Measurements from ENCODE around the gene SPTSSB.

SPTSSB gene

GRCh38 chr3:161350916-161351315, 20.4 kb downstream of the SPTSSB start:
- no peaks in the 10 kb centered on the region for H3K36me3 ChIP-seq (ENCODE audit: control insufficient read depth, low read depth, low read length)
- H3K27ac ChIP-seq (ENCODE audit: low read length) = no peak overlapping the region
- H3K9ac ChIP-seq (ENCODE audit: low read length) = no peak overlapping the region

GRCh38 chr3:161349529-161350312, 21.6 kb downstream of the SPTSSB start:
- no peak overlapping the region for H3K9ac ChIP-seq (ENCODE audit: low read length)
- no peak overlapping the region for H3K27ac ChIP-seq (ENCODE audit: low read length)
- no peaks in the 10 kb centered on the region for H3K27me3 ChIP-seq (ENCODE audit: control insufficient read depth, insufficient read depth, low read length)
- no peak overlapping the region for H3K4me3 ChIP-seq (ENCODE audit: low read length)
- H3K36me3 ChIP-seq (ENCODE audit: control insufficient read depth, low read depth, low read length) = no peaks in the 10 kb centered on the region
- H3K9me3 ChIP-seq (ENCODE audit: control insufficient read depth, low read depth, low read length) = no peaks in the 10 kb centered on the region
- H3K4me1 ChIP-seq (ENCODE audit: control insufficient read depth, low read depth, low read length) = no peaks in the 10 kb centered on the region

More at GRCh38 chr3:161350916-161351315, 20.4 kb downstream of the SPTSSB start:
- H3K4me3 ChIP-seq (ENCODE audit: low read length) = no peak overlapping the region
- no peaks in the 10 kb centered on the region for H3K27me3 ChIP-seq (ENCODE audit: control insufficient read depth, insufficient read depth, low read length)
- no peaks in the 10 kb centered on the region for H3K4me1 ChIP-seq (ENCODE audit: control insufficient read depth, low read depth, low read length)
- H3K9me3 ChIP-seq (ENCODE audit: control insufficient read depth, low read depth, low read length) = no peaks in the 10 kb centered on the region

GRCh38 chr3:161348796-161349400, 22.4 kb downstream of the SPTSSB start:
- no peak overlapping the region for H3K27ac ChIP-seq (ENCODE audit: low read length)
- H3K9ac ChIP-seq (ENCODE audit: low read length) = no peak overlapping the region
- no peak overlapping the region for H3K4me3 ChIP-seq (ENCODE audit: low read length)
- no peaks in the 10 kb centered on the region for H3K27me3 ChIP-seq (ENCODE audit: control insufficient read depth, insufficient read depth, low read length)
- no peaks in the 10 kb centered on the region for H3K36me3 ChIP-seq (ENCODE audit: control insufficient read depth, low read depth, low read length)
- H3K9me3 ChIP-seq (ENCODE audit: control insufficient read depth, low read depth, low read length) = no peaks in the 10 kb centered on the region
- H3K4me1 ChIP-seq (ENCODE audit: control insufficient read depth, low read depth, low read length) = no peaks in the 10 kb centered on the region

- no peaks in the 10 kb centered on the region for H3K9me3 ChIP-seq (ENCODE audit: control insufficient read depth, low read depth, low read length)
- H3K27ac ChIP-seq (ENCODE audit: low read length) = no peak overlapping the region
- no peak overlapping the region for H3K4me3 ChIP-seq (ENCODE audit: low read length)
- no peaks in the 10 kb centered on the region for H3K27me3 ChIP-seq (ENCODE audit: control insufficient read depth, insufficient read depth, low read length)
- no peaks in the 10 kb centered on the region for H3K4me1 ChIP-seq (ENCODE audit: control insufficient read depth, low read depth, low read length)
- H3K9ac ChIP-seq (ENCODE audit: low read length) = no peak overlapping the region
- H3K36me3 ChIP-seq (ENCODE audit: control insufficient read depth, low read depth, low read length) = no peaks in the 10 kb centered on the region
Observed at GRCh38 chr3:161347726-161348125, 23.6 kb downstream of the SPTSSB start.

- Histone ChIP-seq H3K9ac (ENCODE audit: low read length) (no peak overlapping the region), H3K9me3 (ENCODE audit: control insufficient read depth, low read depth, low read length) (no peaks in the 10 kb centered on the region), H3K4me3 (ENCODE audit: low read length) (no peak overlapping the region), H3K27ac (ENCODE audit: low read length) (no peak overlapping the region), H3K27me3 (ENCODE audit: control insufficient read depth, insufficient read depth, low read length) (no peaks in the 10 kb centered on the region), H3K36me3 (ENCODE audit: control insufficient read depth, low read depth, low read length) (no peaks in the 10 kb centered on the region), H3K4me1 (ENCODE audit: control insufficient read depth, low read depth, low read length) (no peaks in the 10 kb centered on the region)
Observed at GRCh38 chr3:161345023-161345422, 26.3 kb downstream of the SPTSSB start.

- H3K9me3 ChIP-seq (ENCODE audit: control insufficient read depth, low read depth, low read length) = no peaks in the 10 kb centered on the region
- H3K27me3 ChIP-seq (ENCODE audit: control insufficient read depth, insufficient read depth, low read length) = no peaks in the 10 kb centered on the region
- no peak overlapping the region for H3K27ac ChIP-seq (ENCODE audit: low read length)
- H3K4me3 ChIP-seq (ENCODE audit: low read length) = no peak overlapping the region
- H3K4me1 ChIP-seq (ENCODE audit: control insufficient read depth, low read depth, low read length) = no peaks in the 10 kb centered on the region
- no peaks in the 10 kb centered on the region for H3K36me3 ChIP-seq (ENCODE audit: control insufficient read depth, low read depth, low read length)
- no peak overlapping the region for H3K9ac ChIP-seq (ENCODE audit: low read length)
Observed at GRCh38 chr3:161343986-161344385, 27.3 kb downstream of the SPTSSB start.

GRCh38 chr3:161343540-161343939, 27.8 kb downstream of the SPTSSB start:
- H3K27ac ChIP-seq (ENCODE audit: low read length) = no peak overlapping the region
- no peak overlapping the region for H3K4me3 ChIP-seq (ENCODE audit: low read length)
- H3K27me3 ChIP-seq (ENCODE audit: control insufficient read depth, insufficient read depth, low read length) = no peaks in the 10 kb centered on the region
- no peaks in the 10 kb centered on the region for H3K4me1 ChIP-seq (ENCODE audit: control insufficient read depth, low read depth, low read length)
- no peaks in the 10 kb centered on the region for H3K36me3 ChIP-seq (ENCODE audit: control insufficient read depth, low read depth, low read length)
- H3K9me3 ChIP-seq (ENCODE audit: control insufficient read depth, low read depth, low read length) = no peaks in the 10 kb centered on the region
- H3K9ac ChIP-seq (ENCODE audit: low read length) = no peak overlapping the region

GRCh38 chr3:161342629-161343028, 28.7 kb downstream of the SPTSSB start:
- Histone ChIP-seq H3K27ac (ENCODE audit: low read length) (no peak overlapping the region), H3K4me3 (ENCODE audit: low read length) (no peak overlapping the region), H3K9ac (ENCODE audit: low read length) (no peak overlapping the region), H3K4me1 (ENCODE audit: control insufficient read depth, low read depth, low read length) (no peaks in the 10 kb centered on the region), H3K27me3 (ENCODE audit: control insufficient read depth, insufficient read depth, low read length) (no peaks in the 10 kb centered on the region), H3K36me3 (ENCODE audit: control insufficient read depth, low read depth, low read length) (no peaks in the 10 kb centered on the region), H3K9me3 (ENCODE audit: control insufficient read depth, low read depth, low read length) (no peaks in the 10 kb centered on the region)

- no peaks in the 10 kb centered on the region for H3K36me3 ChIP-seq (ENCODE audit: control insufficient read depth, low read depth, low read length)
- no peaks in the 10 kb centered on the region for H3K4me1 ChIP-seq (ENCODE audit: control insufficient read depth, low read depth, low read length)
- H3K9ac ChIP-seq (ENCODE audit: low read length) = no peak overlapping the region
- no peaks in the 10 kb centered on the region for H3K27me3 ChIP-seq (ENCODE audit: control insufficient read depth, insufficient read depth, low read length)
- H3K4me3 ChIP-seq (ENCODE audit: low read length) = no peak overlapping the region
- H3K9me3 ChIP-seq (ENCODE audit: control insufficient read depth, low read depth, low read length) = no peaks in the 10 kb centered on the region
- no peak overlapping the region for H3K27ac ChIP-seq (ENCODE audit: low read length)
Observed at GRCh38 chr3:161339517-161340500, 31.5 kb downstream of the SPTSSB start.

GRCh38 chr3:161337311-161337710, 34.0 kb downstream of the SPTSSB start:
- no peaks in the 10 kb centered on the region for H3K9me3 ChIP-seq (ENCODE audit: control insufficient read depth, low read depth, low read length)
- H3K4me1 ChIP-seq (ENCODE audit: control insufficient read depth, low read depth, low read length) = no peaks in the 10 kb centered on the region
- no peak overlapping the region for H3K27ac ChIP-seq (ENCODE audit: low read length)
- no peak overlapping the region for H3K4me3 ChIP-seq (ENCODE audit: low read length)
- H3K9ac ChIP-seq (ENCODE audit: low read length) = no peak overlapping the region
- H3K36me3 ChIP-seq (ENCODE audit: control insufficient read depth, low read depth, low read length) = no peaks in the 10 kb centered on the region
- no peaks in the 10 kb centered on the region for H3K27me3 ChIP-seq (ENCODE audit: control insufficient read depth, insufficient read depth, low read length)

- Histone ChIP-seq H3K4me1 (ENCODE audit: control insufficient read depth, low read depth, low read length) (no peaks in the 10 kb centered on the region), H3K9me3 (ENCODE audit: control insufficient read depth, low read depth, low read length) (no peaks in the 10 kb centered on the region), H3K27ac (ENCODE audit: low read length) (no peak overlapping the region), H3K27me3 (ENCODE audit: control insufficient read depth, insufficient read depth, low read length) (no peaks in the 10 kb centered on the region), H3K9ac (ENCODE audit: low read length) (no peak overlapping the region), H3K4me3 (ENCODE audit: low read length) (no peak overlapping the region), H3K36me3 (ENCODE audit: control insufficient read depth, low read depth, low read length) (no peaks in the 10 kb centered on the region)
Observed at GRCh38 chr3:161336661-161337060, 34.7 kb downstream of the SPTSSB start.
